GM12878 (cell line): ENCODE measurements around the gene CHRM5. TPM values are rescaled to one million over a fixed set of nuclear protein-coding genes. Genes with fewer than 3 reads are reported as not detected.

Source experiments
- ATAC-seq: fragments of 200-7000 bp; cut with Tn5 transposase; 3 replicates; pipeline ENCODE4 v1.9.1; 2020; ENCODE audit warnings: mild to moderate bottlenecking, moderate library complexity
- BruUV-seq: library from RNA; stranded (reverse); fragments of 400-500 nt; replicated peaks from 2 replicates; lab custom pipeline; 2021; lab: Mats Ljungman, UMichigan
- CTCF ChIA-PET: fragments of 300-600 bp; sonication (Branson Sonifier 250); formaldehyde crosslinking; extraction: SDS; loops from one replicate; lab custom pipeline; 2021; ENCODE audit warnings: inconsistent platforms; lab: Yijun Ruan, JAX
- POLR2A ChIA-PET: fragments of 350-600 bp; formaldehyde crosslinking; extraction: SDS; loops from one replicate; lab custom pipeline; 2021; ENCODE audit warnings: inconsistent platforms; lab: Charles Lee
- RAD21 ChIA-PET: fragments of 300-600 bp; sonication (Branson Sonifier 250); formaldehyde crosslinking; loops from one replicate; lab custom pipeline; 2023; ENCODE audit warnings: antibody characterized with exemption; ENCODE audit not compliant: unreplicated experiment; lab: Charles Lee
- SMC1A ChIA-PET: fragments of 300-600 bp; sonication (Branson Sonifier 250); formaldehyde crosslinking; loops from one replicate; lab custom pipeline; 2023; ENCODE audit not compliant: unreplicated experiment, uncharacterized antibody; lab: Charles Lee
- DNase-seq: peaks from one replicate; pipeline ENCODE4 v3.0.0-alpha.2; 2011; ENCODE audit warnings: low read depth, low spot score
- FAIRE-seq: peaks from 3 replicates; lab custom pipeline; 2011; peaks lifted over from hg19 to GRCh38; lab: Jason Lieb, UNC
- H2AFZ ChIP-seq: 2 replicates; pipeline ENCODE4 v1.6.0; 2011; ENCODE audit warnings: low read depth, low read length, control low read depth; ENCODE audit not compliant: control insufficient read depth
- H3K27ac ChIP-seq: 2 replicates; pipeline ENCODE4 v1.5.1; 2011; ENCODE audit warnings: control low read depth; ENCODE audit not compliant: control insufficient read depth, insufficient read depth
- H3K27me3 ChIP-seq, 2 experiments: replicated peaks in 1 of 2; 2 replicates each; pipeline versions ENCODE4 v1.6.0 to v1.6.1; 2011; ENCODE audit warnings: low read length in 1 of 2; ENCODE audit not compliant: control insufficient read depth in 2 of 2, insufficient read depth in 2 of 2
- H3K36me3 ChIP-seq, 2 experiments: 2 replicates each; pipeline ENCODE4 v1.5.1; 2011; ENCODE audit warnings: low read length in 1 of 2; ENCODE audit not compliant: control insufficient read depth in 2 of 2, insufficient read depth in 2 of 2
- H3K4me1 ChIP-seq: 2 replicates; pipeline ENCODE4 v1.6.1; 2011; ENCODE audit warnings: mild to moderate bottlenecking, low read length, moderate library complexity, mixed read lengths; ENCODE audit not compliant: control insufficient read depth, insufficient read depth
- H3K4me2 ChIP-seq: 2 replicates; pipeline ENCODE4 v1.6.0; 2011; ENCODE audit warnings: control low read depth; ENCODE audit not compliant: control insufficient read depth, insufficient read depth
- H3K4me3 ChIP-seq: fragments of 200-600 bp; sonication (generic); 2 replicates; pipeline ENCODE4 v1.5.1; 2016
- H3K79me2 ChIP-seq: 2 replicates; pipeline ENCODE4 v1.6.0; 2011; ENCODE audit warnings: low read length; ENCODE audit not compliant: control insufficient read depth, insufficient read depth
- H3K9ac ChIP-seq: 2 replicates; pipeline ENCODE4 v1.8.0; 2011; ENCODE audit warnings: low read length, control low read depth, mixed read lengths; ENCODE audit not compliant: control insufficient read depth, insufficient read depth
- H3K9me3 ChIP-seq: replicated peaks from 3 replicates; pipeline ENCODE4 v1.5.1; 2011; ENCODE audit warnings: mild to moderate bottlenecking, low read length; ENCODE audit not compliant: control insufficient read depth, insufficient read depth
- H4K20me1 ChIP-seq: 2 replicates; pipeline ENCODE4 v1.6.0; 2011; ENCODE audit not compliant: control insufficient read depth, insufficient read depth
- PBX3 ChIP-seq: IDR thresholded peaks from 2 replicates; pipeline ENCODE4 v1.6.1; 2011; ENCODE audit warnings: mild to moderate bottlenecking, low read depth, low read length, moderate library complexity; ENCODE audit not compliant: insufficient replicate concordance
- SUZ12 ChIP-seq: fragments of 200-600 bp; sonication (generic); IDR thresholded peaks from one replicate; pipeline ENCODE4 v1.6.1; 2018; ENCODE audit warnings: antibody characterized with exemption, mild to moderate bottlenecking; ENCODE audit not compliant: unreplicated experiment
- WGBS: methylation state at CpG from one replicate; pipeline ENCODE4 v1.1.6; 2016; ENCODE audit warnings: low lambda C conversion rate; ENCODE audit not compliant: insufficient replicate concordance, insufficient coverage; ENCODE audit errors: missing lambda C conversion rate; 5-methylcytosine and 5-hydroxymethylcytosine counted together
- in situ Hi-C: fragments of 300-500 bp; cut with MboI; formaldehyde crosslinking; loops from 9 replicates; pipeline ENCODE4 v1.14.3; 2018; ENCODE audit warnings: mixed read lengths
- intact Hi-C: fragments of 100-400 bp; cut with micrococcal nuclease; formaldehyde crosslinking; loops from one replicate; pipeline ENCODE4 v1.14.2; 2022; ENCODE audit not compliant: unreplicated experiment
- polyA plus RNA-seq, 11 experiments: library from polyadenylated mRNA; depleted of rRNA in 4 of 11; unstranded in 6 of 11; stranded (reverse) in 5 of 11; fragments of >200 nt; fragmentation: Nextera tagmentation in 4 of 11; fragmentation: Illumina TruSeq in 1 of 11; extraction: Ambion mirVana in 4 of 11; extraction: Trizol in 1 of 11; gene quantifications; 1 replicate in 1 of 11; 2 replicates in 10 of 11; pipeline versions ENCODE4 v1.2.1 to v1.2.3, GENCODE V29; 2011 to 2016; ENCODE audit warnings: inconsistent platforms in 2 of 11, missing spikeins in 2 of 11, low read depth in 1 of 11
- total RNA-seq, 4 experiments: library from RNA; depleted of rRNA in 3 of 4; stranded (reverse); fragments of >200 nt in 3 of 4; fragmentation: Illumina TruSeq in 1 of 4; extraction: Trizol in 1 of 4; gene quantifications; 2 replicates each; pipeline versions ENCODE4 v1.2.1 to v1.2.3, GENCODE V29; 2013 to 2021
- TF ChIP-seq, protein P1 (sequence below): fragments of 450-650 bp; IDR thresholded peaks from 2 replicates; pipeline ENCODE4 v1.6.1; 2016; ENCODE audit warnings: mild to moderate bottlenecking

Gene CHRM5
- total and polyA plus RNA-seq, 10 of the 15 experiments (the other 5 are each of a cell fraction or from before 2014, with no cell fraction given), result 0.01 to 0.10 (median 0.04) TPM; not detected in 6

DNA sequence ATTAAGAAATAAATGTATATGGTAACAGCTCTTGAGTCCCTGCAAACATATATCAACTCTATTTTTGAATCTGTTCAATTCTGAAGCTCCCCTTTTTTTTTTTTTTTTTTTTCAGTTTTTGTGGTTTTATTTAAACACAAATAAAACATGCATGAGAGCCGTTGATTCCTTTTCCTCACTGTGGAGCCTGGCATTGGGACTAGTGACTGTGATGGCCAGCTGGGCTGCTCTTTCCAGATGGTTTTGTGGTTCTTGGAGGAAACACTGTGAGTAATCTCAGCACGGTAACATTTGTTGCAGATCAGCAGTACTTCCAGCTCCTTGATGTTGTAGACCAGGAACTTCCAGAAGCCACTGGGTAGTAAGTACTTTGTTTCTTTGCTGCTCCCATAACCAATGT is 117.4 kb downstream of the CHRM5 start:
- TF ChIP-seq PBX3 (no peak), SUZ12 (no peak)
- TF ChIP-seq, protein P1, sequence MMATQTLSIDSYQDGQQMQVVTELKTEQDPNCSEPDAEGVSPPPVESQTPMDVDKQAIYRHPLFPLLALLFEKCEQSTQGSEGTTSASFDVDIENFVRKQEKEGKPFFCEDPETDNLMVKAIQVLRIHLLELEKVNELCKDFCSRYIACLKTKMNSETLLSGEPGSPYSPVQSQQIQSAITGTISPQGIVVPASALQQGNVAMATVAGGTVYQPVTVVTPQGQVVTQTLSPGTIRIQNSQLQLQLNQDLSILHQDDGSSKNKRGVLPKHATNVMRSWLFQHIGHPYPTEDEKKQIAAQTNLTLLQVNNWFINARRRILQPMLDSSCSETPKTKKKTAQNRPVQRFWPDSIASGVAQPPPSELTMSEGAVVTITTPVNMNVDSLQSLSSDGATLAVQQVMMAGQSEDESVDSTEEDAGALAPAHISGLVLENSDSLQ, result no peak
- Histone ChIP-seq H3K4me3 (no peak overlapping the region), H3K79me2 (no peaks in the 10 kb centered on the region), H3K27ac (no peak overlapping the region), H3K4me2 (no peak overlapping the region), H4K20me1 (no peaks in the 10 kb centered on the region), H3K9ac (no peak overlapping the region), H3K36me3 (peaks cover 6 to 17% of the 10 kb centered on the region in 2 experiments; a peak in 3 of 4 replicates), H3K4me1 (no peaks in the 10 kb centered on the region), H3K9me3 (no peaks in the 10 kb centered on the region), H3K27me3 (no peaks in the 10 kb centered on the region), H2AFZ (no peak overlapping the region)
- intact Hi-C loops (no loop called here), in situ Hi-C loops (no loop called here)
- DNase-seq, result no peak
- no TSS peak for BruUV-seq
- FAIRE-seq, result no peak
- no peak for ATAC-seq
- ChIA-PET SMC1A (interaction anchor here (0.6 to 1.6 kb wide), 3 partner anchors 9 to 128 kb away, joined by 3 to 8 read pairs (median 3); no protein-coding TSS in a partner anchor), POLR2A (interaction anchor here (0.6 kb wide), 2 partner anchors 15 to 422 kb away, joined by 3 read pairs; no protein-coding TSS in a partner anchor), CTCF (interaction anchor here (0.8 to 1.3 kb wide), 2 partner anchors 10 to 23 kb away, joined by 3 to 5 read pairs; no protein-coding TSS in a partner anchor), RAD21 (interaction anchor here (0.7 kb wide), 2 partner anchors 9 to 77 kb away, joined by 3 to 5 read pairs; no protein-coding TSS in a partner anchor)
- 18% methylated on average over 2 of the region's 2 CpGs for WGBS
